K562 (cell line): ENCODE measurements around the gene GLUL. TPM values are rescaled to one million over a fixed set of nuclear protein-coding genes. Genes with fewer than 3 reads are reported as not detected.

ENCODE experiments used
- BDP1 ChIP-seq: IDR thresholded peaks from 3 replicates; pipeline ENCODE4 v1.6.1; 2011; ENCODE audit not compliant: insufficient read length, insufficient read depth
- COPS2 ChIP-seq: fragments of 450-650 bp; conservative IDR thresholded peaks from 2 replicates; pipeline ENCODE4 v1.6.1; 2016; ENCODE audit warnings: mild to moderate bottlenecking, moderate library complexity
- CSDE1 ChIP-seq, 2 experiments: fragments of 450-650 bp; IDR thresholded peaks; 2 replicates each; pipeline ENCODE4 v1.6.1; 2016; ENCODE audit warnings: mild to moderate bottlenecking in 1 of 2
- CTBP1 ChIP-seq: fragments of 450-650 bp; IDR thresholded peaks from 2 replicates; pipeline ENCODE4 v1.6.1; 2016; ENCODE audit warnings: borderline replicate concordance
- ELF1 ChIP-seq: fragments of 200-800 bp; sonication (Bioruptor generic); IDR thresholded peaks from 2 replicates; pipeline ENCODE4 v1.6.1; 2016; ENCODE audit warnings: missing genetic modification characterization, missing compliant biosample characterization
- ELF4 ChIP-seq: fragments of 450-650 bp; formaldehyde crosslinking; IDR thresholded peaks from 2 replicates; pipeline ENCODE4 v1.4.0; 2022; ENCODE audit warnings: missing genetic modification characterization
- ESRRA ChIP-seq: fragments of 450-650 bp; IDR thresholded peaks from 2 replicates; pipeline ENCODE4 v1.6.1; 2014; ENCODE audit warnings: low read depth, mild to moderate bottlenecking, moderate library complexity, borderline replicate concordance
- GABPA ChIP-seq: fragments of 200-800 bp; sonication (Bioruptor generic); conservative IDR thresholded peaks from 2 replicates; pipeline ENCODE4 v1.6.1; 2016; ENCODE audit warnings: low read depth, missing genetic modification characterization, missing compliant biosample characterization
- KLF1 ChIP-seq: fragments of 450-650 bp; IDR thresholded peaks from 2 replicates; pipeline ENCODE4 v1.6.1; 2016; ENCODE audit warnings: missing genetic modification characterization, missing compliant biosample characterization
- MEIS2 ChIP-seq: fragments of 450-650 bp; IDR thresholded peaks from 2 replicates; pipeline ENCODE4 v1.6.1; 2014; ENCODE audit warnings: mild to moderate bottlenecking; ENCODE audit not compliant: partially characterized antibody
- NONO ChIP-seq, 2 experiments: fragments of 200-400 bp in 1 of 2; fragments of 450-650 bp in 1 of 2; formaldehyde crosslinking in 1 of 2; IDR thresholded peaks; 2 replicates each; pipeline ENCODE4 v1.6.1; 2017; ENCODE audit warnings: low read depth in 2 of 2, mild to moderate bottlenecking in 2 of 2, moderate library complexity in 2 of 2, low read length in 1 of 2
- PATZ1 ChIP-seq: fragments of 250-450 bp; sonication (Bioruptor Pico); IDR thresholded peaks from 2 replicates; pipeline ENCODE4 v1.5.0; 2020; ENCODE audit warnings: mild to moderate bottlenecking, borderline replicate concordance
- PCBP2 ChIP-seq: fragments of 200-400 bp; formaldehyde crosslinking; IDR thresholded peaks from 2 replicates; pipeline ENCODE4 v1.6.1; 2018; ENCODE audit warnings: low read length, low read depth, mild to moderate bottlenecking, moderate library complexity; ENCODE audit not compliant: poor library complexity, severe bottlenecking
- PHF8 ChIP-seq: fragments of 200-600 bp; sonication (generic); IDR thresholded peaks from 2 replicates; pipeline ENCODE4 v1.6.1; 2012; ENCODE audit warnings: mixed run types, mild to moderate bottlenecking, inconsistent platforms, low read length, moderate library complexity, borderline replicate concordance
- RBM15 ChIP-seq: fragments of 200-400 bp; formaldehyde crosslinking; IDR thresholded peaks from 2 replicates; pipeline ENCODE4 v1.6.1; 2018; ENCODE audit warnings: mild to moderate bottlenecking, low read length, moderate library complexity; ENCODE audit not compliant: insufficient read depth
- SAFB2 ChIP-seq: fragments of 200-400 bp; formaldehyde crosslinking; IDR thresholded peaks from 2 replicates; pipeline ENCODE4 v1.6.1; 2018; ENCODE audit warnings: borderline replicate concordance, low read length, low read depth, moderate library complexity; ENCODE audit not compliant: severe bottlenecking
- SMAD1 ChIP-seq: fragments of 150-350 bp; IDR thresholded peaks from 2 replicates; pipeline ENCODE4 v1.6.1; 2014; ENCODE audit warnings: low read length, low read depth; ENCODE audit not compliant: partially characterized antibody
- ZKSCAN1 ChIP-seq: fragments of 150-350 bp; IDR thresholded peaks from 2 replicates; pipeline ENCODE4 v1.6.1; 2016; ENCODE audit warnings: low read depth, low read length
- ZMIZ1 ChIP-seq, 2 experiments: fragments of 150-350 bp in 1 of 2; IDR thresholded peaks; 2 replicates each; pipeline ENCODE4 v1.6.1; 2012 to 2016; ENCODE audit warnings: low read depth in 2 of 2, low read length in 2 of 2, mild to moderate bottlenecking in 1 of 2, moderate library complexity in 1 of 2
- ZNF121 ChIP-seq: sonication (generic); formaldehyde crosslinking; conservative IDR thresholded peaks from 2 replicates; pipeline ENCODE4 v1.8.0; 2022; ENCODE audit warnings: missing genetic modification reagents
- ZNF584 ChIP-seq: fragments of 200-800 bp; sonication (Bioruptor generic); IDR thresholded peaks from 2 replicates; pipeline ENCODE4 v1.6.1; 2016; ENCODE audit warnings: low read depth, mild to moderate bottlenecking, missing genetic modification characterization, missing compliant biosample characterization
- polyA plus RNA-seq, 8 experiments: library from polyadenylated mRNA; depleted of rRNA in 4 of 8; stranded (reverse) in 5 of 8; unstranded in 3 of 8; fragments of >200 nt; fragmentation: Nextera tagmentation in 2 of 8; fragmentation: Illumina TruSeq in 1 of 8; extraction: Ambion mirVana in 2 of 8; extraction: Trizol in 1 of 8; gene quantifications; 2 replicates each; pipeline versions ENCODE4 v1.2.1 to v1.2.3, GENCODE V29; 2011 to 2014; ENCODE audit warnings: inconsistent platforms in 1 of 8, missing spikeins in 1 of 8
- total RNA-seq, 7 experiments: library from RNA; depleted of rRNA in 6 of 7; stranded (reverse); fragments of >200 nt in 6 of 7; fragmentation: Illumina TruSeq in 2 of 7; extraction: Trizol in 2 of 7; gene quantifications; 2 replicates each; pipeline versions ENCODE4 v1.2.1 to v1.2.3, GENCODE V29; 2011 to 2021; ENCODE audit warnings: low replicate concordance in 1 of 7
- TF ChIP-seq, protein P1 (sequence below): sonication (generic); formaldehyde crosslinking; IDR thresholded peaks from 2 replicates; pipeline ENCODE4 v1.8.0; 2022; ENCODE audit warnings: mild to moderate bottlenecking, missing genetic modification reagents

GLUL gene
- total and polyA plus RNA-seq, 9 of the 15 experiments (the other 6 are each of a cell fraction or from before 2014, with no cell fraction given), result 1,088 to 4,222 (median 1,338) TPM

DNA sequence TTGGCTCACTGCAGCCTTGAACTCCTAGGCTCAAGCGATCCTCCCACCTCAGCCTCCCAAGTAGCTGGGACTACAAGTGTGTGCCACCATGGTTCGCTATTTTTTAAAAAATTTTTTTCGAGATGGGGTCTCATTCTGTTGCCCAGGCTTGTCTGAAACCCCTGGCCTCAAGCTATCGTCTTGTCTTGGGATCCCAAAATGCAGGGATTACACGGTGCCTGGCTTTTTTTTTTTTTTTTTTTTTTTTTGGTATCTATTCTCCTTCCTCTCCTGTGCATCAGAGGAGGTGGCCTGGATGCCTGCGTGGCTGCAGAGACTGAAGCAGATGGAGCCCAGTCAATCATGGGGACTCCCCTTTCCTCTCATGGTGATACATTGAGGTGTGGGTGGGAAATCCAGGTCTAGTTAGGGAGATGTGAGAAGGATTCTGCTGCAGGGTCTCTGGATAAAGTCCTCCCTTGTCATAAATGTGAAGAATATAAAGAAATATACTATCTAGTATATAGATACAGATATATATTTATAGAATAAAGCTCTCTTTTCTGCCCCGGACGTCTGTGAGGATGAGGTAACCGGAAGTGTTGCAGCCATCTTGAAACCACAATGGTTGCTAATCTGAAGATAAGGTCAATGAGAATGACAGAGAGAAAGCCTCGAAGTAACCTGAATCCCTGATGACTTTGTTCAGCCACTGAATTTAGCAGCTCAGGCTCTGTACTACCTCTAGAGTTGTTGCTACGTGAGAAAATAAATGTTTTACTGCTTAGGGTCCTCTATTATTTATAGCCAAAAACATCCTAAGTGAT lies 38.9 kb upstream of the GLUL start (continued):
- TF ChIP-seq GABPA (tag) (peak; percentile 83), CTBP1 (0 out of 2 replicates have a peak, but pooled peaks have one; percentile 43), COPS2 (no peak), ZKSCAN1 (no peak), ELF1 (peak; percentile 49; the same call in 1 of the 2 replicates), ESRRA (peak; percentile 91; the same call in 1 of the 2 replicates), SMAD1 (no peak), NONO (IDR thresholded peaks at IDR 0.05; ENCODE audit: low read depth in 2 of 2, low read length in 1 of 2) (no peak), ELF4 (CRISPR knock-in tag) (no peak), CSDE1 (IDR thresholded peaks at IDR 0.05) (no peak), BDP1 (no peak), ZNF121 (no peak), ZNF584 (CRISPR knock-in tag) (no peak), PHF8 (no peak), SAFB2 (no peak), PATZ1 (CRISPR knock-in tag) (no peak), MEIS2 (peak; percentile 61), RBM15 (no peak), PCBP2 (no peak), KLF1 (tag) (no peak), ZMIZ1 (IDR thresholded peaks at IDR 0.05; ENCODE audit: low read depth in 2 of 2, low read length in 2 of 2) (no peak)
- TF ChIP-seq, protein P1, sequence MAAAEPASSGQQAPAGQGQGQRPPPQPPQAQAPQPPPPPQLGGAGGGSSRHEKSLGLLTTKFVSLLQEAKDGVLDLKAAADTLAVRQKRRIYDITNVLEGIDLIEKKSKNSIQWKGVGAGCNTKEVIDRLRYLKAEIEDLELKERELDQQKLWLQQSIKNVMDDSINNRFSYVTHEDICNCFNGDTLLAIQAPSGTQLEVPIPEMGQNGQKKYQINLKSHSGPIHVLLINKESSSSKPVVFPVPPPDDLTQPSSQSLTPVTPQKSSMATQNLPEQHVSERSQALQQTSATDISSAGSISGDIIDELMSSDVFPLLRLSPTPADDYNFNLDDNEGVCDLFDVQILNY (CRISPR knock-in tag), result no peak
